ENCODE results near the gene RPS6KA2. TPM values are rescaled to one million over a fixed set of nuclear protein-coding genes. Genes with fewer than 3 reads are reported as not detected.

RPS6KA2 gene
- total and polyA plus RNA-seq, 2 experiments from 2014 or later: 12.5 to 25.3 TPM

DNA sequence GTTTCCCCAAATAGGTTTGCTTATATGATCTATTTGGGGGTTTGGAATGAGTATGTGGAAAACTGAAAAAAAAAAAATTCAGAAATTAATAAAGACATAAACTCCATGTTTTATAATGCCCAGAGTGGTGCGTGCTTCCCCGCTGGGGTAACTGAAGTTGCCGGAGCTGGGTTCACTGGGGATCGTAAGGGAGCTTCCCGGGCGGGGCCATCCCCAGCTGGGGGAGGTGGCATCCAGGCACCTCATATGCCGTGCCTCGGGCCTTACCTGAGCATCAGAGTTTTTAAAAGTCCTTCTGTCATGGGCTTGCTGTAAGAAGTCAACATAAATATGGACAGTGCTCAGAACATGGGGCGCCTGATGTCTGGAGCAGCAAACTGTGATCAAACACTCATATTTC, 22.7 kb downstream of the RPS6KA2 start (continued):
- TF ChIP-seq, protein P1, sequence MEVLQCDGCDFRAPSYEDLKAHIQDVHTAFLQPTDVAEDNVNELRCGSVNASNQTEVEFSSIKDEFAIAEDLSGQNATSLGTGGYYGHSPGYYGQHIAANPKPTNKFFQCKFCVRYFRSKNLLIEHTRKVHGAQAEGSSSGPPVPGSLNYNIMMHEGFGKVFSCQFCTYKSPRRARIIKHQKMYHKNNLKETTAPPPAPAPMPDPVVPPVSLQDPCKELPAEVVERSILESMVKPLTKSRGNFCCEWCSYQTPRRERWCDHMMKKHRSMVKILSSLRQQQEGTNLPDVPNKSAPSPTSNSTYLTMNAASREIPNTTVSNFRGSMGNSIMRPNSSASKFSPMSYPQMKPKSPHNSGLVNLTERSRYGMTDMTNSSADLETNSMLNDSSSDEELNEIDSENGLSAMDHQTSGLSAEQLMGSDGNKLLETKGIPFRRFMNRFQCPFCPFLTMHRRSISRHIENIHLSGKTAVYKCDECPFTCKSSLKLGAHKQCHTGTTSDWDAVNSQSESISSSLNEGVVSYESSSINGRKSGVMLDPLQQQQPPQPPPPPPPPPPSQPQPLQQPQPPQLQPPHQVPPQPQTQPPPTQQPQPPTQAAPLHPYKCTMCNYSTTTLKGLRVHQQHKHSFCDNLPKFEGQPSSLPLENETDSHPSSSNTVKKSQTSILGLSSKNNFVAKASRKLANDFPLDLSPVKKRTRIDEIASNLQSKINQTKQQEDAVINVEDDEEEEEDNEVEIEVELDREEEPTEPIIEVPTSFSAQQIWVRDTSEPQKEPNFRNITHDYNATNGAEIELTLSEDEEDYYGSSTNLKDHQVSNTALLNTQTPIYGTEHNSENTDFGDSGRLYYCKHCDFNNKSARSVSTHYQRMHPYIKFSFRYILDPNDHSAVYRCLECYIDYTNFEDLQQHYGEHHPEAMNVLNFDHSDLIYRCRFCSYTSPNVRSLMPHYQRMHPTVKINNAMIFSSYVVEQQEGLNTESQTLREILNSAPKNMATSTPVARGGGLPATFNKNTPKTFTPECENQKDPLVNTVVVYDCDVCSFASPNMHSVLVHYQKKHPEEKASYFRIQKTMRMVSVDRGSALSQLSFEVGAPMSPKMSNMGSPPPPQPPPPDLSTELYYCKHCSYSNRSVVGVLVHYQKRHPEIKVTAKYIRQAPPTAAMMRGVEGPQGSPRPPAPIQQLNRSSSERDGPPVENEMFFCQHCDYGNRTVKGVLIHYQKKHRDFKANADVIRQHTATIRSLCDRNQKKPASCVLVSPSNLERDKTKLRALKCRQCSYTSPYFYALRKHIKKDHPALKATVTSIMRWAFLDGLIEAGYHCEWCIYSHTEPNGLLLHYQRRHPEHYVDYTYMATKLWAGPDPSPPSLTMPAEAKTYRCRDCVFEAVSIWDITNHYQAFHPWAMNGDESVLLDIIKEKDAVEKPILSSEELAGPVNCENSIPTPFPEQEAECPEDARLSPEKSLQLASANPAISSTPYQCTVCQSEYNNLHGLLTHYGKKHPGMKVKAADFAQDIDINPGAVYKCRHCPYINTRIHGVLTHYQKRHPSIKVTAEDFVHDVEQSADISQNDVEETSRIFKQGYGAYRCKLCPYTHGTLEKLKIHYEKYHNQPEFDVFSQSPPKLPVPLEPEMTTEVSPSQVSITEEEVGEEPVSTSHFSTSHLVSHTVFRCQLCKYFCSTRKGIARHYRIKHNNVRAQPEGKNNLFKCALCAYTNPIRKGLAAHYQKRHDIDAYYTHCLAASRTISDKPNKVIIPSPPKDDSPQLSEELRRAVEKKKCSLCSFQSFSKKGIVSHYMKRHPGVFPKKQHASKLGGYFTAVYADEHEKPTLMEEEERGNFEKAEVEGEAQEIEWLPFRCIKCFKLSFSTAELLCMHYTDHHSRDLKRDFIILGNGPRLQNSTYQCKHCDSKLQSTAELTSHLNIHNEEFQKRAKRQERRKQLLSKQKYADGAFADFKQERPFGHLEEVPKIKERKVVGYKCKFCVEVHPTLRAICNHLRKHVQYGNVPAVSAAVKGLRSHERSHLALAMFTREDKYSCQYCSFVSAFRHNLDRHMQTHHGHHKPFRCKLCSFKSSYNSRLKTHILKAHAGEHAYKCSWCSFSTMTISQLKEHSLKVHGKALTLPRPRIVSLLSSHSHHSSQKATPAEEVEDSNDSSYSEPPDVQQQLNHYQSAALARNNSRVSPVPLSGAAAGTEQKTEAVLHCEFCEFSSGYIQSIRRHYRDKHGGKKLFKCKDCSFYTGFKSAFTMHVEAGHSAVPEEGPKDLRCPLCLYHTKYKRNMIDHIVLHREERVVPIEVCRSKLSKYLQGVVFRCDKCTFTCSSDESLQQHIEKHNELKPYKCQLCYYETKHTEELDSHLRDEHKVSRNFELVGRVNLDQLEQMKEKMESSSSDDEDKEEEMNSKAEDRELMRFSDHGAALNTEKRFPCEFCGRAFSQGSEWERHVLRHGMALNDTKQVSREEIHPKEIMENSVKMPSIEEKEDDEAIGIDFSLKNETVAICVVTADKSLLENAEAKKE (CRISPR knock-in tag; IDR thresholded peaks at IDR 0.05): no peak
- no peak for TF ChIP-seq ZNF114 (CRISPR knock-in tag; IDR thresholded peaks at IDR 0.05)
- TF ChIP-seq, protein P2, sequence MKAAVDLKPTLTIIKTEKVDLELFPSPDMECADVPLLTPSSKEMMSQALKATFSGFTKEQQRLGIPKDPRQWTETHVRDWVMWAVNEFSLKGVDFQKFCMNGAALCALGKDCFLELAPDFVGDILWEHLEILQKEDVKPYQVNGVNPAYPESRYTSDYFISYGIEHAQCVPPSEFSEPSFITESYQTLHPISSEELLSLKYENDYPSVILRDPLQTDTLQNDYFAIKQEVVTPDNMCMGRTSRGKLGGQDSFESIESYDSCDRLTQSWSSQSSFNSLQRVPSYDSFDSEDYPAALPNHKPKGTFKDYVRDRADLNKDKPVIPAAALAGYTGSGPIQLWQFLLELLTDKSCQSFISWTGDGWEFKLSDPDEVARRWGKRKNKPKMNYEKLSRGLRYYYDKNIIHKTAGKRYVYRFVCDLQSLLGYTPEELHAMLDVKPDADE (IDR thresholded peaks at IDR 0.05): no peak

DNA sequence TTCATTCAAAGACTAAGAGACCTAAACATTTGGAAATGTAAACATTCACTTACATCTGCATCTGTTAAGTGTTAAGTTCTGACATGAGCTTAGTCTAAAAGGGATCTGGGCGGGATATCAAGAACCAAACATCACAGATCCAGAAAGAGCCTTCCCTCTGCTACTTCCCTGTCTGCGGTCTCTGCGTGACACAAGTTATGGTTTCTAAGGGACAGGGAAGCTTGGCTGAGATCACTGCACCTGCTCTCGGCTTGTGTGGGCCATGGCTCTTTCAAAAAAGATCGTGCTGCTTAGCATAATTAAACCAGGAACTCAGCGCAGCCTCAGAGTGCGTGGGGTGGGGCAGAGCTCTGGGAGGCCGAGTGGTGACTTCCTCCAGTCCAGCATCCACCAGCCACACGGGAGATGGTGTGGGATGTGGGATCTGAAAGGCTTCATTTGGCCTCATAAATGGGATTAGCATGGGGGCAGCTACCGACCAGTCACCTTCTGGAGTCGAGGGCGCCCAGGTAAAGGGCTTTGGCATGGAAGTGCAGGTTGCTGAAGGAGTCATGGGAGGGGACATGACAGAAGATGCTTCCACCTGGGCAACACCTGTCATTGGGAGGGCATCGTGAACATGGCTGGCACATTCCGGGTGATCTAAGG, 23.9 kb downstream of the RPS6KA2 start:
- peaks cover 37% of the 10 kb centered on the region for H3K4me1 Mint-ChIP-seq
- peaks cover 92% of the 10 kb centered on the region for H3K79me2 ChIP-seq (replicated peaks; ENCODE audit: insufficient read depth)

More for the DNA sequence above, 23.9 kb downstream of the RPS6KA2 start:
- no peaks in the 10 kb centered on the region; the same call in 2 of the 3 replicates for H3K9me3 Mint-ChIP-seq
- H3K27me3 Mint-ChIP-seq (ENCODE audit: insufficient read depth, low read depth, poor library complexity): peaks cover 3% of the 10 kb centered on the region
- DNase-seq (ENCODE audit: low spot score) (no peak), ATAC-seq (no peak)
- Histone ChIP-seq H3K27me3 (ENCODE audit: insufficient read depth) (no peaks in the 10 kb centered on the region), H3K4me2 (no peak overlapping the region), H4K20me1 (replicated peaks; ENCODE audit: insufficient read depth) (peaks cover 27% of the 10 kb centered on the region), H3K4me1 (ENCODE audit: insufficient read depth) (peaks cover 14% of the 10 kb centered on the region), H3K36me3 (ENCODE audit: insufficient read depth) (no peaks in the 10 kb centered on the region), H3K4me3 (no peak overlapping the region), H3F3A (replicated peaks; ENCODE audit: low read depth) (no peaks in the 10 kb centered on the region), H2AFZ (no peak overlapping the region), H3K27ac (ENCODE audit: low read depth) (no peak overlapping the region), H3K9me2 (ENCODE audit: insufficient read depth) (no peaks in the 10 kb centered on the region)
- no peak overlapping the region for H3K4me3 Mint-ChIP-seq
- no peaks in the 10 kb centered on the region; the same call in 1 of the 3 replicates for H3K36me3 Mint-ChIP-seq (ENCODE audit: low read depth)
- H3K27ac Mint-ChIP-seq: no peak overlapping the region
- TF ChIP-seq POLR2AphosphoS5 (IDR thresholded peaks at IDR 0.05; ENCODE audit: low read depth): no peak
